ENCODE results near the gene SPOCK1. TPM values are rescaled to one million over a fixed set of nuclear protein-coding genes. Genes with fewer than 3 reads are reported as not detected.

The SPOCK1 gene
- total RNA-seq, 4 donors from 2014 or later, result 8.6 to 34.8 (median 13.2) TPM

- Histone ChIP-seq H3K4me3 (no peak overlapping the region), H3K27ac (no peak overlapping the region), H3K36me3 (no peaks in the 10 kb centered on the region), H3K9me3 (no peaks in the 10 kb centered on the region), H3K27me3 (no peaks in the 10 kb centered on the region), H3K4me1 (no peaks in the 10 kb centered on the region)
- intact Hi-C loops (cut with DNase I; ENCODE audit: low total_unique reads), result no loop called here
- no peak for DNase-seq
- TF ChIP-seq CTCF (IDR thresholded peaks at IDR 0.05), result no peak
- TF ChIP-seq EP300 (IDR thresholded peaks at IDR 0.05; ENCODE audit: low read depth), result no peak
- TF ChIP-seq POLR2AphosphoS5 (IDR thresholded peaks at IDR 0.05), result no peak
- no peak for TF ChIP-seq POLR2A (IDR thresholded peaks at IDR 0.05)
- in situ Hi-C loops (cut with MboI; ENCODE audit: low pct_ligation_motif_present in 1 of 4, low pct_unique_long_range_greater_than_20kb in 1 of 4, low sequenced_read_pairs in 3 of 4), result no loop called here
- WGBS, 2 donors (ENCODE audit: low coverage in 1 of 2), result 77% methylated on average over 3 of the region's 3 CpGs; no CpG with 5 or more reads in 1 of the 2 donors
Measured at GRCh38 chr5:137097203-137097602, 401.9 kb downstream of the SPOCK1 start.

GRCh38 chr5:137096149-137097103 is 402.7 kb downstream of the SPOCK1 start:
- Histone ChIP-seq H3K27ac (no peak overlapping the region), H3K9me3 (no peaks in the 10 kb centered on the region), H3K36me3 (no peaks in the 10 kb centered on the region), H3K27me3 (no peaks in the 10 kb centered on the region), H3K4me1 (no peaks in the 10 kb centered on the region), H3K4me3 (no peak overlapping the region)
- DNase-seq, result no peak
- intact Hi-C loops (cut with DNase I; ENCODE audit: low total_unique reads), result no loop called here
- in situ Hi-C loops (cut with MboI; ENCODE audit: low pct_ligation_motif_present in 1 of 4, low pct_unique_long_range_greater_than_20kb in 1 of 4, low sequenced_read_pairs in 3 of 4), result no loop called here
- TF ChIP-seq EP300 (IDR thresholded peaks at IDR 0.05; ENCODE audit: low read depth) (no peak), CTCF (IDR thresholded peaks at IDR 0.05) (no peak), POLR2AphosphoS5 (IDR thresholded peaks at IDR 0.05) (no peak), POLR2A (IDR thresholded peaks at IDR 0.05) (no peak)
- 79 to 82% methylated on average over 4 to 6 of the region's 6 CpGs for WGBS, 2 donors (ENCODE audit: low coverage in 1 of 2)

- no peak overlapping the region for H3K4me3 ChIP-seq
- TF ChIP-seq EP300 (IDR thresholded peaks at IDR 0.05; ENCODE audit: low read depth) (no peak), POLR2A (IDR thresholded peaks at IDR 0.05) (no peak), POLR2AphosphoS5 (IDR thresholded peaks at IDR 0.05) (no peak), CTCF (IDR thresholded peaks at IDR 0.05) (no peak)
- in situ Hi-C loops (cut with MboI; ENCODE audit: low pct_ligation_motif_present in 1 of 4, low pct_unique_long_range_greater_than_20kb in 1 of 4, low sequenced_read_pairs in 3 of 4), result no loop called here
Measured at GRCh38 chr5:137095597-137095996, 403.5 kb downstream of the SPOCK1 start.

DNA sequence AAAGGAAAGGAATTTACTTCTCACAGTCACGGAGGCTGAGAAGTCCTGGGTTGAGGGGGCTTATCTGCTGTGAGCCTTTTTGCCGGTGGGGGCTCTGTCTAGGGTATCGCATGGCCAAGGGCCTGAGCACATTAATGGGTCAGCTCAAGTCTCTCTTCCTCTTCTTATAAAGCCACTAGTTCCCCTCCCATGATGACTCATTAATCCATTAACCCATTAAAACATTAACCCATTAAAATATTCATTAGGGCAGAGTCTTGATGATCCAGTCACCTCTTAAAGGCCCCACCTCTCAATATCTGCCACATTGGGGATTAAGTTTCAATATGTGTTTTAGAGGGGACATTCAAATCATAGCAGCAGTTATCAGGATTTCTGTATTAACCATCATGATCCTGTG is 406.3 kb downstream of the SPOCK1 start:
- Histone ChIP-seq H3K9me3 (no peaks in the 10 kb centered on the region), H3K4me1 (no peaks in the 10 kb centered on the region), H3K4me3 (no peak overlapping the region), H3K36me3 (no peaks in the 10 kb centered on the region), H3K27ac (no peak overlapping the region), H3K27me3 (no peaks in the 10 kb centered on the region)
- 80 to 82% methylated on average over 2 to 3 of the region's 3 CpGs for WGBS, 2 donors (ENCODE audit: low coverage in 1 of 2)
- TF ChIP-seq EP300 (IDR thresholded peaks at IDR 0.05; ENCODE audit: low read depth), result no peak
- no peak for DNase-seq
- intact Hi-C loops (cut with DNase I; ENCODE audit: low total_unique reads) (no loop called here), in situ Hi-C loops (cut with MboI; ENCODE audit: low pct_ligation_motif_present in 1 of 4, low pct_unique_long_range_greater_than_20kb in 1 of 4, low sequenced_read_pairs in 3 of 4) (no loop called here)

More at GRCh38 chr5:137095597-137095996, 403.5 kb downstream of the SPOCK1 start:
- Histone ChIP-seq H3K27ac (no peak overlapping the region), H3K4me1 (no peaks in the 10 kb centered on the region), H3K9me3 (no peaks in the 10 kb centered on the region), H3K36me3 (no peaks in the 10 kb centered on the region), H3K27me3 (no peaks in the 10 kb centered on the region)
- no peak for DNase-seq
- intact Hi-C loops (cut with DNase I; ENCODE audit: low total_unique reads), result no loop called here

Measured in transverse colon (tissue), 4 donors.